ENCODE data around the gene ABHD6. TPM values are rescaled to one million over a fixed set of nuclear protein-coding genes. Genes with fewer than 3 reads are reported as not detected.
"Not testable (repeated sequence)": the region's sequence is repeated elsewhere in the genome, so short reads cannot be mapped to it uniquely, and the experiment has no call there.

Gene ABHD6
- total RNA-seq, 1 donor = 5.5 TPM

DNA sequence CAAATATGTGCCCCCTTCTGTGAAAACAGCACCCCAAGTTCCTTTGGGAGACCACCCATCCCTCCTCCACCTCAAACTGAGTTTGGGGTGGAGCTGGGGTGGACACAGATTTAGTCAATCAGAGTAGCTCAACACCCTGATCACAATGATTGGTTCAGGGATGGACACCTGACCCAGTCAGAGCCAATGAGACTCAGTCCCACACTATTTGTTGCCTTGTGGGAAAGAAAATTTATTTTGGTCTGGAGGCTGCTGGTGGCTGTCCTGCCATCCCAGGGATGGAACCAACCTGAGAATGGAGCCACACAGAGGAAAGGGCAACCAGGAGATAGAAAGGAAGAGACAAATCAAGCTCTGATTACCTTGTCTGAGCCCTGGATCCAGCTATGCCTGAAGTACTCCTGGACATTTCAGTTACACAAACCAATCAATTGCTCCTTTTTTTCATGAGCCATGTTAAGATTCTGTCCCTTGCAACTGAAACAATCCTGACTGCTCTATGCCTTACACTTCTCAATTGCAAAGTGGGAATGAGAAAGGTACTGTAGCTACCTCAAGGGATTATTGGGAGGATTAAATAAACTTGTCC, 37.4 kb upstream of the ABHD6 start:
- no peak overlapping the region for H3K4me3 ChIP-seq (ENCODE audit: low read depth, low read length)
- DNase-seq (ENCODE audit: low read depth) = no peak
- TF ChIP-seq, protein P1, sequence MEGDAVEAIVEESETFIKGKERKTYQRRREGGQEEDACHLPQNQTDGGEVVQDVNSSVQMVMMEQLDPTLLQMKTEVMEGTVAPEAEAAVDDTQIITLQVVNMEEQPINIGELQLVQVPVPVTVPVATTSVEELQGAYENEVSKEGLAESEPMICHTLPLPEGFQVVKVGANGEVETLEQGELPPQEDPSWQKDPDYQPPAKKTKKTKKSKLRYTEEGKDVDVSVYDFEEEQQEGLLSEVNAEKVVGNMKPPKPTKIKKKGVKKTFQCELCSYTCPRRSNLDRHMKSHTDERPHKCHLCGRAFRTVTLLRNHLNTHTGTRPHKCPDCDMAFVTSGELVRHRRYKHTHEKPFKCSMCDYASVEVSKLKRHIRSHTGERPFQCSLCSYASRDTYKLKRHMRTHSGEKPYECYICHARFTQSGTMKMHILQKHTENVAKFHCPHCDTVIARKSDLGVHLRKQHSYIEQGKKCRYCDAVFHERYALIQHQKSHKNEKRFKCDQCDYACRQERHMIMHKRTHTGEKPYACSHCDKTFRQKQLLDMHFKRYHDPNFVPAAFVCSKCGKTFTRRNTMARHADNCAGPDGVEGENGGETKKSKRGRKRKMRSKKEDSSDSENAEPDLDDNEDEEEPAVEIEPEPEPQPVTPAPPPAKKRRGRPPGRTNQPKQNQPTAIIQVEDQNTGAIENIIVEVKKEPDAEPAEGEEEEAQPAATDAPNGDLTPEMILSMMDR (IDR thresholded peaks at IDR 0.05; ENCODE audit: insufficient read depth, low read length) = no peak

DNA sequence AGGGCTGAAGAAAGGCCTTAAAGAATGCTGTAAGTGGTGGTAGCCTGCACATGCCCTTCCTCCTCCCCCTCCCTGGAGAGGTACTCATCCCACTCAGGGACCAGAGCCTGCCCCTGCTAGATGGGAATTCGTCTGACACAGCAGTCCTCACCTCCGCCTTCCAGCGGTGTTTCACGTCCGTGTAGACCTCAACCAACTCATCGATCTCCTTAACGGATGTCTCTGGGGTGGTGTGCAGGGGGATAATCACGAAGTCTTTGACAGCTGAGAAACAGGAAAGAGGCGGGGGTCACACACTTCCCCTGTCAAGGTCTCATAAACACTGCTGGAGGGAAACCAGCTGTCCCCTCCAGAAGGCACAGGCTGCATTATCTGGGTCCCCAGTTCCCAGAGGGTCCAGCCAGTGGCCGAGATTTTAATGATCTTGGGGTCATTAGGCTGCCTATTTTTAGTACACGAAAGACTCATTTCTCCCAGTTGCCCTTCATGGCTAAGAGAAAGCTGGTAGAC, 36.7 kb upstream of the ABHD6 start:
- TF ChIP-seq, protein P1 (IDR thresholded peaks at IDR 0.05; ENCODE audit: insufficient read depth, low read length) = no peak
- no peak for DNase-seq (ENCODE audit: low read depth)
- H3K4me3 ChIP-seq (ENCODE audit: low read depth, low read length) = no peak overlapping the region

DNA sequence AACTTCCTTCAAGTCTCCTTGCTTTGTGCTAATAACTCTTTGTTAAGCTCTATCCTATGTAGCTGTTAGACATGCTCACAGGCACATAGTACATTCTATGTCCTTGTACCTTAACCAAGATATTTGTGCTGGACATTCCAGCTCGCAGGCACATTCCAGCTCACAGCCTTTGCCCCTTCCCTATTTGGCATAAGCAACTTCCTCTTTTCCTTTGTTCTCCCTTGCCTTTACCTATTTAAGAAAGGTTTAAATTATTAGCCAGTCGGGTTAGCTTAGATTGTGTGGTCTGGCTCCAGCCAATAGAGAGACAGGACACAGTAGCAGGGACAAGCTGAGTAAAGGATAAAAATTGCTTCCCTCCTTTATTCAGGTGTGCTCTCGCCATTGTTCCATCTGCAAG, 36.1 kb upstream of the ABHD6 start:
- DNase-seq (ENCODE audit: low read depth); H3K4me3 ChIP-seq (ENCODE audit: low read depth, low read length): not testable (repeated sequence)

GRCh38 chr3:58202917-58203360, 34.7 kb upstream of the ABHD6 start:
- TF ChIP-seq, protein P1 (IDR thresholded peaks at IDR 0.05; ENCODE audit: insufficient read depth, low read length) = no peak
- H3K4me3 ChIP-seq (ENCODE audit: low read depth, low read length) = no peak overlapping the region
- no peak for DNase-seq (ENCODE audit: low read depth)

- TF ChIP-seq, protein P1 (IDR thresholded peaks at IDR 0.05; ENCODE audit: insufficient read depth, low read length) = no peak
- no peak overlapping the region for H3K4me3 ChIP-seq (ENCODE audit: low read depth, low read length)
- no peak for DNase-seq (ENCODE audit: low read depth)
Measured at GRCh38 chr3:58203541-58203940, 34.1 kb upstream of the ABHD6 start.

DNA sequence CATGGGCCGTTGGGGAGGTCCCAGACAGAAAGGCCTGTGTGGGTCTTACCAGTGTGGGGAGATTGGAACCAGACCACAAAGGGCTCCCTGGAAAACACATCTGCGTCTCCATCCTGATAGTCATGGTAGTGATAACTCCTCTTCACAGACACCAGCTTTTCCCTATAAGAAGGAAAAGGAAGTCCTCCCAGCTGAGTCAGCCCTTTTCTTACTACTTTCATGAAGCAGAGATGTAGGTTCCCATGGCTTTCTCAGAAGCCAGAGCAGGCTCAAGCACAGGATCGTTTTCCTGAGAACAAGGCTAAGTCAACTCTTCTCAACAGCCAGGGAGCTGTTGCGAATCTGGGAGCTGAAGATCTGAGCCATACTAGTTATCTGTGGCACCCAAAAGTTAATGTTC, 32.9 kb upstream of the ABHD6 start:
- H3K4me3 ChIP-seq (ENCODE audit: low read depth, low read length) = no peak overlapping the region
- DNase-seq (ENCODE audit: low read depth) = no peak
- TF ChIP-seq, protein P1 (IDR thresholded peaks at IDR 0.05; ENCODE audit: insufficient read depth, low read length) = no peak

- no peak overlapping the region for H3K4me3 ChIP-seq (ENCODE audit: low read depth, low read length)
- no peak for DNase-seq (ENCODE audit: low read depth)
- TF ChIP-seq, protein P1 (IDR thresholded peaks at IDR 0.05; ENCODE audit: insufficient read depth, low read length) = no peak
Measured at GRCh38 chr3:58205981-58206380, 31.6 kb upstream of the ABHD6 start.
